GM21786 (cell line): ENCODE results near the gene ASB6.

Experiments used
- ATAC-seq: cut with Tn5 transposase; IDR thresholded peaks from one replicate; pipeline ENCODE4 v1.9.1; 2021; ENCODE audit not compliant: unreplicated experiment

Gene ASB6

DNA sequence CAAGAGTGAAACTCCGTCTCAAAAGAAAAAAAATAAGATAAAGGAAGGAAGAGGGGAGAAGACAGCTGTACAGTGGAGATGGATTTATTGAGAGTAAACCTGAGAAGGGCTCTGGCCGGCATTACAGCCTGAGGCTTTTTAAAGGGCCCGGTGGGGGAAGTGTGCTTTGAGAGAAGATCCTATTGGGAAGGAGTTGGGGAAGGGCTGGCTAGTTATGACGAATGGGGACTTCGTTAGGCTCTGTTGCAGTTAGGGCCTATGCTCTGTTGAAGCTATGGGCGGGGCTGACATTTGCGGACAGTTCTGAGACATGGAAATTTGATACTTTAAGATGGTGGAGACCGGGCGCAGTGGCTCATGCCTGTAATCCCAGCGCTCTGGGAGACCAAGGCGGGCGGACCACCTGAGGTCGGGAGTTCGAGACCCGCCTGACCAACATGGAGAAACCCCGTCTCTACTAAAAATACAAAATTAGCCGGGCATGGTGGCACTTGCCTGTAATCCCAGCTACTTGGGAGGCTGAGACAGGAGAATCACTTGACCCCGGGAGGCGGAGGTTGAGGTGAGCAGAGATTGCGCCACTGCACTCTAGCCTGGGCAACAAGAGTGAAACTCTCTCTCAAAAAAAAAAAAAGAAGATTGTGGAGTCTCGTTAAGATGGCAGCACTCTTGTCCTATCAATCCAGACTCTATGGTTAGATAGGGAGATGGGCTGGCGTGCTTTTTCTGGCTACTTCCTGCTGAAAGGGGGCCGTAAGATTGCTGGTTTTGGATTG lies 54.3 kb downstream of the ASB6 start:
- ATAC-seq = no peak

DNA sequence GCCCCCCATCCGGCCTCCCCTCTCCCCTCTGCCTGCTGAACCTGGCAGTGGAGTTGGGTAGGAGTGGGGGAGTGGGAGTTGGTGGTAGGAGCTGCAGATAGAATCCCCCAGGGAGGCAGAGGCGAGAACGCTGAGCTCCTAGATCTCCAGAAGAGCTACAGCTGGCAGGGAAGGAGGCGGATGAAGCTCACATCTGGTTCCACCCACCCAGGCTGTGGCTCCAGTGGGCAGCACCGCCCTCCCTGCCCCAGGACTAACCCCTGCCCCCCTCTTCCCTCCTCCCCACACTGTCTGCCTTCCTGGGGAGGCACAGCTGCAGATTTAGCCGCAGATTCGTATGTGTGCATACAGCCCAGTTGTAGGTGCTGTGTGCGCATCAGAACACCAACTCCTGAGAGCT lies 55.3 kb downstream of the ASB6 start:
- no peak for ATAC-seq

GRCh38 chr9:129586245-129586644 lies 55.7 kb downstream of the ASB6 start:
- no peak for ATAC-seq

GRCh38 chr9:129585352-129585751 lies 56.6 kb downstream of the ASB6 start:
- ATAC-seq = no peak
